Measurements from ENCODE around the gene RELB. TPM values are rescaled to one million over a fixed set of nuclear protein-coding genes. Genes with fewer than 3 reads are reported as not detected.
A peak's percentile ranks its signal among the peaks of the same experiment; 100 is the strongest.

Gene RELB
- total RNA-seq, 3 donors from 2014 or later (not counting 1 experiment from before 2014, with no cell fraction given) = 92.4 to 119 (median 105) TPM

- WGBS (ENCODE audit: insufficient coverage) = 92% methylated on average over 9 of the region's 9 CpGs
- H3K36me3 ChIP-seq (ENCODE audit: control insufficient read depth, insufficient read depth, low read length) = peaks cover 35% of the 10 kb centered on the region
- DNase-seq (no peak), ATAC-seq (no peak)
- no peak overlapping the region for H3K27ac ChIP-seq (ENCODE audit: low read length)
- intact Hi-C loops (cut with micrococcal nuclease) = no loop called here
- no peaks in the 10 kb centered on the region for H3K27me3 ChIP-seq (ENCODE audit: control insufficient read depth, insufficient read depth, low read length)
- H3K4me1 ChIP-seq (ENCODE audit: control insufficient read depth, insufficient read depth, low read length) = no peaks in the 10 kb centered on the region
- no peak overlapping the region for H3K4me3 ChIP-seq (ENCODE audit: low read length)
- TF ChIP-seq, protein P1, sequence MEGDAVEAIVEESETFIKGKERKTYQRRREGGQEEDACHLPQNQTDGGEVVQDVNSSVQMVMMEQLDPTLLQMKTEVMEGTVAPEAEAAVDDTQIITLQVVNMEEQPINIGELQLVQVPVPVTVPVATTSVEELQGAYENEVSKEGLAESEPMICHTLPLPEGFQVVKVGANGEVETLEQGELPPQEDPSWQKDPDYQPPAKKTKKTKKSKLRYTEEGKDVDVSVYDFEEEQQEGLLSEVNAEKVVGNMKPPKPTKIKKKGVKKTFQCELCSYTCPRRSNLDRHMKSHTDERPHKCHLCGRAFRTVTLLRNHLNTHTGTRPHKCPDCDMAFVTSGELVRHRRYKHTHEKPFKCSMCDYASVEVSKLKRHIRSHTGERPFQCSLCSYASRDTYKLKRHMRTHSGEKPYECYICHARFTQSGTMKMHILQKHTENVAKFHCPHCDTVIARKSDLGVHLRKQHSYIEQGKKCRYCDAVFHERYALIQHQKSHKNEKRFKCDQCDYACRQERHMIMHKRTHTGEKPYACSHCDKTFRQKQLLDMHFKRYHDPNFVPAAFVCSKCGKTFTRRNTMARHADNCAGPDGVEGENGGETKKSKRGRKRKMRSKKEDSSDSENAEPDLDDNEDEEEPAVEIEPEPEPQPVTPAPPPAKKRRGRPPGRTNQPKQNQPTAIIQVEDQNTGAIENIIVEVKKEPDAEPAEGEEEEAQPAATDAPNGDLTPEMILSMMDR (IDR thresholded peaks at IDR 0.05) = no peak
- H3K9me3 Mint-ChIP-seq = no peaks in the 10 kb centered on the region
- no peak overlapping the region for H3K4me3 Mint-ChIP-seq
- no peak overlapping the region for H3K27ac Mint-ChIP-seq
- no peaks in the 10 kb centered on the region for H3K36me3 Mint-ChIP-seq
- no peaks in the 10 kb centered on the region for H3K27me3 Mint-ChIP-seq (ENCODE audit: low read depth in 2 of 2)
- no peaks in the 10 kb centered on the region for H3K4me1 Mint-ChIP-seq
- no peaks in the 10 kb centered on the region for H3K9me3 ChIP-seq (ENCODE audit: control insufficient read depth, insufficient read depth, low read length)
These were observed 24.0 kb downstream of the RELB start for GRCh38 chr19:45025264-45025663.

- Histone ChIP-seq H3K36me3 (ENCODE audit: control insufficient read depth, insufficient read depth, low read length) (peaks cover 41% of the 10 kb centered on the region), H3K4me1 (ENCODE audit: control insufficient read depth, insufficient read depth, low read length) (no peaks in the 10 kb centered on the region), H3K9me3 (ENCODE audit: control insufficient read depth, insufficient read depth, low read length) (no peaks in the 10 kb centered on the region), H3K4me3 (ENCODE audit: low read length) (no peak overlapping the region), H3K27me3 (ENCODE audit: control insufficient read depth, insufficient read depth, low read length) (no peaks in the 10 kb centered on the region), H3K27ac (ENCODE audit: low read length) (no peak overlapping the region)
- H3K9me3 Mint-ChIP-seq = no peaks in the 10 kb centered on the region
- no peak overlapping the region for H3K27ac Mint-ChIP-seq
- TF ChIP-seq, protein P1 (IDR thresholded peaks at IDR 0.05) = no peak
- intact Hi-C loops (cut with micrococcal nuclease) = no loop called here
- H3K4me1 Mint-ChIP-seq = no peaks in the 10 kb centered on the region
- no peak overlapping the region for H3K4me3 Mint-ChIP-seq
- WGBS (ENCODE audit: insufficient coverage) = 98% methylated on average over 2 of the region's 2 CpGs
- H3K27me3 Mint-ChIP-seq (ENCODE audit: low read depth in 2 of 2) = no peaks in the 10 kb centered on the region
- H3K36me3 Mint-ChIP-seq = no peaks in the 10 kb centered on the region
- ATAC-seq (peak in 2 of 3 donors; percentile 4 to 11), DNase-seq (no peak)
These were observed 26.1 kb downstream of the RELB start for GRCh38 chr19:45027371-45027770.

- no peak overlapping the region for H3K27ac ChIP-seq (ENCODE audit: low read length)
- ATAC-seq (no peak), DNase-seq (no peak)
- Mint-ChIP-seq H3K27ac (no peak overlapping the region), H3K36me3 (no peaks in the 10 kb centered on the region), H3K9me3 (no peaks in the 10 kb centered on the region), H3K4me1 (no peaks in the 10 kb centered on the region), H3K27me3 (ENCODE audit: low read depth in 2 of 2) (no peaks in the 10 kb centered on the region), H3K4me3 (no peak overlapping the region)
- peaks cover 45% of the 10 kb centered on the region for H3K36me3 ChIP-seq (ENCODE audit: control insufficient read depth, insufficient read depth, low read length)
- H3K4me1 ChIP-seq (ENCODE audit: control insufficient read depth, insufficient read depth, low read length) = no peaks in the 10 kb centered on the region
- no peak overlapping the region for H3K4me3 ChIP-seq (ENCODE audit: low read length)
- H3K27me3 ChIP-seq (ENCODE audit: control insufficient read depth, insufficient read depth, low read length) = no peaks in the 10 kb centered on the region
- WGBS (ENCODE audit: insufficient coverage) = 99% methylated on average over 4 of the region's 6 CpGs
- intact Hi-C loops (cut with micrococcal nuclease) = no loop called here
- no peaks in the 10 kb centered on the region for H3K9me3 ChIP-seq (ENCODE audit: control insufficient read depth, insufficient read depth, low read length)
- TF ChIP-seq, protein P1 (IDR thresholded peaks at IDR 0.05) = no peak
These were observed 29.6 kb downstream of the RELB start for GRCh38 chr19:45030825-45031224.

GRCh38 chr19:45032421-45032820 is 31.2 kb downstream of the RELB start:
- ATAC-seq = no peak
- no peak overlapping the region for H3K27ac ChIP-seq (ENCODE audit: low read length)
- no peak overlapping the region for H3K27ac Mint-ChIP-seq
- H3K36me3 ChIP-seq (ENCODE audit: control insufficient read depth, insufficient read depth, low read length) = peaks cover 41% of the 10 kb centered on the region
- 96% methylated on average over 18 of the region's 18 CpGs for WGBS (ENCODE audit: insufficient coverage)
- intact Hi-C loops (cut with micrococcal nuclease) = no loop called here
- DNase-seq = no peak
- H3K27me3 Mint-ChIP-seq (ENCODE audit: low read depth in 2 of 2) = no peaks in the 10 kb centered on the region
- no peak overlapping the region for H3K4me3 ChIP-seq (ENCODE audit: low read length)
- H3K4me1 ChIP-seq (ENCODE audit: control insufficient read depth, insufficient read depth, low read length) = no peaks in the 10 kb centered on the region
- no peak overlapping the region for H3K4me3 Mint-ChIP-seq
- no peaks in the 10 kb centered on the region for H3K4me1 Mint-ChIP-seq
- no peaks in the 10 kb centered on the region for H3K27me3 ChIP-seq (ENCODE audit: control insufficient read depth, insufficient read depth, low read length)
- H3K9me3 Mint-ChIP-seq = no peaks in the 10 kb centered on the region
- H3K36me3 Mint-ChIP-seq = no peaks in the 10 kb centered on the region
- TF ChIP-seq, protein P1 (IDR thresholded peaks at IDR 0.05) = no peak
- H3K9me3 ChIP-seq (ENCODE audit: control insufficient read depth, insufficient read depth, low read length) = no peaks in the 10 kb centered on the region
